ENCODE measurements around the gene SVBP.

The SVBP gene

GRCh38 chr1:42759114-42759513 lies 58.1 kb downstream of the SVBP start:
- no peak for DNase-seq

- DNase-seq: no peak
Observed at GRCh38 chr1:42758641-42759040, 58.6 kb downstream of the SVBP start.

- DNase-seq: no peak
Observed at GRCh38 chr1:42757892-42758275, 59.3 kb downstream of the SVBP start.

Data from NCI-H1436 treated with DMSO at 0.1 percent for 48 hours (cell line).